Measurements from ENCODE around the gene CLASP2. TPM values are rescaled to one million over a fixed set of nuclear protein-coding genes. Genes with fewer than 3 reads are reported as not detected.

The CLASP2 gene
- total RNA-seq, 1 donor, result 56.7 TPM

GRCh38 chr3:33636125-33636850 is 81.8 kb downstream of the CLASP2 start:
- peak; percentile 65 for TF ChIP-seq CTCF (IDR thresholded peaks at IDR 0.05; ENCODE audit: insufficient read depth, low read length)
- no peak overlapping the region for H3K4me3 ChIP-seq (ENCODE audit: low read depth, low read length)
- peak; percentile 86 for DNase-seq (ENCODE audit: low read depth)

GRCh38 chr3:33634262-33634661 is 83.8 kb downstream of the CLASP2 start:
- H3K4me3 ChIP-seq (ENCODE audit: low read depth, low read length), result no peak overlapping the region
- TF ChIP-seq CTCF (IDR thresholded peaks at IDR 0.05; ENCODE audit: insufficient read depth, low read length), result no peak
- DNase-seq (ENCODE audit: low read depth), result no peak

GRCh38 chr3:33629219-33629618 is 88.8 kb downstream of the CLASP2 start:
- H3K4me3 ChIP-seq (ENCODE audit: low read depth, low read length), result no peak overlapping the region
- peak; percentile 8 for DNase-seq (ENCODE audit: low read depth)
- no peak for TF ChIP-seq CTCF (IDR thresholded peaks at IDR 0.05; ENCODE audit: insufficient read depth, low read length)

- no peak overlapping the region for H3K4me3 ChIP-seq (ENCODE audit: low read depth, low read length)
- peak; percentile 77 for DNase-seq (ENCODE audit: low read depth)
- TF ChIP-seq CTCF (IDR thresholded peaks at IDR 0.05; ENCODE audit: insufficient read depth, low read length), result no peak
These were observed 93.3 kb downstream of the CLASP2 start for GRCh38 chr3:33624756-33625155.

GRCh38 chr3:33613041-33613440 is 105.0 kb downstream of the CLASP2 start:
- no peak for TF ChIP-seq CTCF (IDR thresholded peaks at IDR 0.05; ENCODE audit: insufficient read depth, low read length)
- no peak overlapping the region for H3K4me3 ChIP-seq (ENCODE audit: low read depth, low read length)
- DNase-seq (ENCODE audit: low read depth), result no peak

- DNase-seq (ENCODE audit: low read depth), result no peak
- TF ChIP-seq CTCF (IDR thresholded peaks at IDR 0.05; ENCODE audit: insufficient read depth, low read length), result no peak
- H3K4me3 ChIP-seq (ENCODE audit: low read depth, low read length), result no peak overlapping the region
These were observed 105.4 kb downstream of the CLASP2 start for GRCh38 chr3:33612607-33613006.

- DNase-seq (ENCODE audit: low read depth), result no peak
- no peak for TF ChIP-seq CTCF (IDR thresholded peaks at IDR 0.05; ENCODE audit: insufficient read depth, low read length)
- H3K4me3 ChIP-seq (ENCODE audit: low read depth, low read length), result no peak overlapping the region
These were observed 115.2 kb downstream of the CLASP2 start for GRCh38 chr3:33602829-33603228.
